ENCODE data around the gene SYT12.

SYT12 gene

DNA sequence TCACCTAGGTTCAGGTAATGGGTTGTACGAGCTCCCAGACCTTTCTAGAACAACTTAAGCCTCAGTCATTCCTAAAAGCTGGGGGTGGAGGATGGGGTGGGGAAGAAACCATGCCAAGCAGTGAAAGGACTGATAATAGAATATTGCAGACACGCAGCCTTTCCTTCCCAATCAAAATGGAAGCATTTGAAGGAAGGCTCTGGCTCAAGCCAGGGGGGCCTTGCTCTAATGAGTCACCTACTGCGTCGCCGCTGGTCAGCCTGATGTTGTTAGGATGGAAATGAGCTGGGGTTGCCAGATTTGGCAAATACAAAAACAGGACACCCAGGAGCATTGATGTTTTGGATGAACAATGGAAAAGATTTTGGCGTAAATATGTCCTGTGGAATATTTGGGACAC, 6.2 kb downstream of the SYT12 start:
- TF ChIP-seq ZNF274 (IDR thresholded peaks at IDR 0.05; ENCODE audit: low read depth, low read length) = no peak

DNA sequence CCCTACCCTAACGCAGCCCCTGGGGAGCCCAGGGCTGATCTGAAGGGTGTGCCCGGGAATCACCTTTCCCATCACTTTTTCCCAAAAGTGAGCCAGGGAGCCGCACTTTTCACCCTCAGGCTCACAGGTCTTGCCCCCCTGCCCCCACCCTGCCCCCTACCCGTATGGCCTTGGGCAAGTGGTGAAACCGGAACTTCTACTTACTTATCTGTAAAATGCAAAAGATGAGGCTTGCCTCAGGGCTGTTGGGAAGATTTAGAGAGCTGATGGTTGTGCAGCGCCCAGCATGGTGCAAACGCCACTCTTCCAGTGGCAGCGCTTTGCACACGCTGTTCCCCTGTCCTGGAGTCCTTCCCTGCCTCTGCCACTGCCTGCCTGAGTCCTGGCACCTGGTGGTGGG, 8.0 kb downstream of the SYT12 start:
- TF ChIP-seq ZNF274 (IDR thresholded peaks at IDR 0.05; ENCODE audit: low read depth, low read length) = no peak
- no peak overlapping the region for H3K4me3 ChIP-seq (ENCODE audit: low read length)

More for the DNA sequence above, 6.2 kb downstream of the SYT12 start:
- no peak overlapping the region for H3K4me3 ChIP-seq (ENCODE audit: low read length)

DNA sequence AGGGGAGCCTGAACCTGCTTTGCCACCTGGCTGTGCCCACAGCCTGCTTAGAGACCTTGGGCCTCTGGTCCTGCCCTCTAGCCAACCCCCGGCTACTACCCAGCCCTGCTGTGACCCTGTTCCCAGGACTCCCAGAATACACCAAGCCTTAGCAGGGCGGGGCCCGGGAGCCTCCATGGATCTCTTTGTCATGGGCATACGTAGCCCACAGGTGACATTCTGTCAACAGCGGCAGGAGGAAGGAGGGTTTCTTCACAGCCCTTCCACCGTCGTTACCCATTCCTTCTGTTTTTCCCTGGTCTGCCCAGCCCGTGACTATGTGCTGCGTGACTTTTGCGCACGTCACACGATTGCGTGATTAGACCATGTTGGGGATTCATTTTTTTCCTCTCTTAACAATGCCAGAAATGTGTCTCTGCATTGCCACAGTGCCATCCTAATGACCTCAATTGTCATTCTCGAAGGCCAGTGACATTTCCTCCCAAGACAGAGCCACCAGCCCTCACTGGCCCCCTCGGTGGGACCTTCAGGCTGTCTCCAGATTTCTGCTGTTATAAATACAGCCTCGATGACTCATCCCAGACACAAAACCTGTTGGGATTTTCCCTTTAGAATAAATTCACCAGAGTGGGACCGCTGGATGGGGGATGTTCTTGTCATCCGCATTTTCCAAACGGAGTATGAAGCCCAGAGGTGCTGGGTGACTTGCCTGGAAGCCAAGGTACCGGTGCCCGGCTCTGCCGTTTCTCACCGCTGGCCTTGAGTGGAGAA, 9.0 kb downstream of the SYT12 start:
- TF ChIP-seq ZNF274 (IDR thresholded peaks at IDR 0.05; ENCODE audit: low read depth, low read length) = no peak
- H3K4me3 ChIP-seq (ENCODE audit: low read length) = no peak overlapping the region

DNA sequence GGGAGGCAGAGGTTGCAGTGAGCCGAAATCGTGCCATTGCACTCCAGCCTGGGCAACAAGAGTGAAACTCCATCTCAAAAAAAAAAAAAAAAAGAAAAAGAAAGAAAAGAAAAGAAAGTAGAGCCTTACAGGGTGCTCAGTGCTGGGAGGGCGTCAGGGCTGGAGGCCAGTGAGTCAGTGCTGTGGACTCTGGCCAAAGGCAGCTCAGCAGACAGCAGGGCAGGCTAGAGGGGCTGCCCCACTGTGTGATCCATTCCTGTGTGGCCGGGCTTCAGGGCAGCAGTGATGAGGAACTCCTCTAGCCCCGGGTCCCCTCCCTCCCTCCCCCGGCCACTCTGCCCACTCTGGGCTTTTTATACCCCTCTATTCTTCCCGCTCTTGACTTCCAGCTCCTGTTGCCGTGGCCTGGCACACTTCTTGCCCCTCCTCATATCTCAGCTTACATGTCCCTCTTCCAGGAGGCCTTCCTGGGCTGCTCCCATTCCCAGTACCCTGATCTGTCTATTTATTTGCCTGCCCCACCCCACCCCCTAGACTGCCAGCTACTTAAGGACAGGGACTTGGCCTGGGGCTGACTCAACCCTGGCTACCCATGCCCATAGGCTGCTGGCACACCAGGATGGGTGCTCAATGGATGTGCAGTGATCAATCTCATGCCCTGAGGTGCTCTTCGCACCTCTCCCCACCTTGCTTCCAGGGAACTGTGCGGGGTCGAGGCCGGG, 10.1 kb downstream of the SYT12 start:
- H3K4me3 ChIP-seq (ENCODE audit: low read length) = no peak overlapping the region
- TF ChIP-seq ZNF274 (IDR thresholded peaks at IDR 0.05; ENCODE audit: low read depth, low read length) = no peak

DNA sequence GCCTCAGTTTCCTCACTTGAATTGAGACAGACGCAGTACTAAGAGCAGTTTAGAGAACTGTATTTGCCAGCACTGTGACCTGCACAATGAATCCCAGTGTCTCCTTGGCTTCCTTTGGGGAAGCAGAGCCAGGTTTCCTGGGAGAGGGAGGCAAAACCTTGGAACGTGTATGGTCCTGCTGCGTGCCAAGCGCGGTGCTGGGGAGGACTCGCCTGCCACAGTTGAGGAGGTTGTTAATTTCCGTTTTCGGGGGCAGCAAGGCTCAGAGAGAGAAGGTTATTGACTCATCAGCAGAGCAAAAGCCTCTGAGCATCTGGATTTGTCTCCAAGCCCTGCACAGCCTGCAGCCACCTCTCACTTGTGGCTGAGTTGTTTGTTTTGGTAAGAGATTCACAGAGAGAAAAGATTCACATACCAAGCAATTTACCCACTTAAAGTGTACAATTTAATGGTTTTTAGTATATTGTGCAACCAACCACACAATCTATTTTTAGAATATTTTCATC, 10.8 kb downstream of the SYT12 start:
- no peak for TF ChIP-seq ZNF274 (IDR thresholded peaks at IDR 0.05; ENCODE audit: low read depth, low read length)
- no peak overlapping the region for H3K4me3 ChIP-seq (ENCODE audit: low read length)

DNA sequence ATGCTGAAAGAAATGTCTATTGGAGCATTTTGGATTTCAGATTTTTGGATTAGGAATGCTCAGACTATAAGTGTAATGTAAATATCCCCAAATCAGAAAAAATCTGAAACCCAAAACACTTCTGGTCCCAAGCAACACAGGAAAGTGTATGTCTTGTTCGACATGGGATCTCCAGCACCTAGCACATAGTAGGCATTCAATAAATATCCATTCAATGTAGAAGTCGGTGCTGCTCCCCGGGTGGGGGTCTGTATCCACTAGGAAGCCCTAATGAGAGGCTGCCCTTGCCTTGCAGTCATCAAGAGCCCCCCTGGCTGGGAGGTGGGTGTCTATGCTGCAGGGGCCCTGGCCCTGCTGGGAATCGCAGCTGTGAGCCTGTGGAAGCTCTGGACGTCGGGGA, 11.4 kb downstream of the SYT12 start:
- H3K4me3 ChIP-seq (ENCODE audit: low read length) = no peak overlapping the region
- no peak for TF ChIP-seq ZNF274 (IDR thresholded peaks at IDR 0.05; ENCODE audit: low read depth, low read length)

DNA sequence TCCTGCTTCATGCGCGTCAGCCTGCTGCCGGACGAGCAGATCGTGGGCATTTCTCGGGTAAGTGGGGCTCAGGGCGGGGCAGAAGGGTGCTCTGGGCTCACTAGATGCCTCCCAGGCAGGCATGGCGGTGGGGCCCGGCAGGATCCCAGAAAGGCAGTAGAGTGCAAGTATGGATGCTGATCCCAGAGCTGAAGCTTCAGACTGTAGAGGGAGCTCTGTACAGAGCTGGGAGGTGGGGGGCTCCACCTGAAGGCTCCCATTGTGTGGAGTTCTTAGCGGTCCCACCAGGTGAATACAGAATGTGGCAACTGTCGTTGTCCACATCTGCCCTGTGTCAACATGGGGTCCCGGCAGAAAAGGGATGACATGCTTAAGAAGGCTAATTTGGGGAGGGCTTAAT, 17.2 kb downstream of the SYT12 start:
- no peak overlapping the region for H3K4me3 ChIP-seq (ENCODE audit: low read length)
- TF ChIP-seq ZNF274 (IDR thresholded peaks at IDR 0.05; ENCODE audit: low read depth, low read length) = no peak

DNA sequence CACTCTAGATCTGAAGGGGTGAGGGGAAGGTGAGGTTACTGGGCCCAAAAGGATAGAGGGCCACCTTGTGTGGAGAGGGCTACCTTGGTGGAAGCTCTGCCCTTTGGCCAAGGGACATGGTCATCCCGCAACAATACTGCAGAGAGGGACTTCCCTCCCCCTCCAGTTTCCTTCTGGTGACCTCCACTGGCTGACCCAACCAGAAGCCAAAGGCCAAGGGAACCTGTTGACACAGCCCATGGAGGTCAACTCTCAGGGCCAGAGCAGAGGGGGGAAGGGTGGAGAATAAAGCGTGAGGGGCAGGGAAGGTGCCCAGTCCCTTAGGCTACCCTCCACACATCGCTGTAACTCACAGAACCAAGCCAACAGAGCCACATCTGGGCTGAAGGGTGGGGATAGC, 18.7 kb downstream of the SYT12 start:
- H3K4me3 ChIP-seq (ENCODE audit: low read length) = no peak overlapping the region
- no peak for TF ChIP-seq ZNF274 (IDR thresholded peaks at IDR 0.05; ENCODE audit: low read depth, low read length)

DNA sequence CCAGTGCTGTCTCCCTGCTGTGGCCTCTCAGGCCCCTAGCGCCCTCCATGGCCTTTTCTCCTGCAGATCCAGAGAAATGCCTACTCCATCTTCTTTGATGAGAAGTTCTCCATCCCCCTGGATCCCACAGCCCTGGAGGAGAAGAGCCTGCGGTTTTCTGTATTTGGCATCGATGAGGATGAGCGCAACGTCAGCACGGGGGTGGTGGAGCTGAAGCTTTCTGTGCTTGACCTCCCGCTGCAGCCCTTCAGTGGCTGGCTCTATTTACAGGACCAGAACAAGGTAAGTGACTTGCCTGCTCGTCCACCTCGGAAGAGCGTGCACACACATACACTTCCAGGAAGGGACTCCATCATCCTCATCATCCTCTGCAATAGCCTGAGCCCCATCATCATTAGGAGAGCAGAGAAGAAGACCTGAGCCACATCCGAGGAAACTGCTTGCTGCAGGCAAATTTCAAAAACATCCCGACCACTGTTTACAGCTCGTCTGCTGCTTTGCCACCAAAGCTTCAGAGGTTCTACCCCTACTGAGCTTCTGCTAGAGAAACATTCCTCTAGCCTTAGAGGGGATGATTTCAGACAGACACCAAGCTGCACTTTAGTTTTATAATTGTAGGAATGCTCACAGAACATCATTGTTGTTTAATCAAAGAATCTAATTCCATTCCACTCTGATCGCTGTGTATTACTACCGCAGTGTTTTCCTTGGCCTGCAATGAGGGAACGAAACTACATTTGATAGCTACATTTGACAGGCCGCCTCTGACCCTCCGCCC, 20.8 kb downstream of the SYT12 start:
- H3K4me3 ChIP-seq (ENCODE audit: low read length) = no peak overlapping the region
- no peak for TF ChIP-seq ZNF274 (IDR thresholded peaks at IDR 0.05; ENCODE audit: low read depth, low read length)

DNA sequence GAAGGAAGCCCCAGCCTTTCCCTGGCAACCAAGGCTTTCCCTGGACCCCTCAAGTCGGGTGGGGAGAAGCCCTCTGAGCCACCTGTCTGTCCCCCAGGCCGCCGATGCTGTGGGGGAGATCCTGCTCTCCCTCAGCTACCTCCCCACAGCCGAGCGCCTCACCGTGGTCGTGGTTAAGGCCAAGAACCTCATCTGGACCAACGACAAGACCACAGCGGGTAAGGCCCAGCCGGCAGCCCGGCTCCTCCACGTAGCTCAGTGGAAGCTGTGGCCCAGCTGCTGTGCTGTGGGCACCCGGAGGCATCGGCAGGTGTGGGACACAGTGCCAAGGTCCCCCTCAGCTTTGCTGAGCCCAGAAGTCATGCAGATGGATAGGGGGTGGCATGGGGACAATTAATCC, 21.6 kb downstream of the SYT12 start:
- H3K4me3 ChIP-seq (ENCODE audit: low read length) = no peak overlapping the region
- TF ChIP-seq ZNF274 (IDR thresholded peaks at IDR 0.05; ENCODE audit: low read depth, low read length) = no peak

DNA sequence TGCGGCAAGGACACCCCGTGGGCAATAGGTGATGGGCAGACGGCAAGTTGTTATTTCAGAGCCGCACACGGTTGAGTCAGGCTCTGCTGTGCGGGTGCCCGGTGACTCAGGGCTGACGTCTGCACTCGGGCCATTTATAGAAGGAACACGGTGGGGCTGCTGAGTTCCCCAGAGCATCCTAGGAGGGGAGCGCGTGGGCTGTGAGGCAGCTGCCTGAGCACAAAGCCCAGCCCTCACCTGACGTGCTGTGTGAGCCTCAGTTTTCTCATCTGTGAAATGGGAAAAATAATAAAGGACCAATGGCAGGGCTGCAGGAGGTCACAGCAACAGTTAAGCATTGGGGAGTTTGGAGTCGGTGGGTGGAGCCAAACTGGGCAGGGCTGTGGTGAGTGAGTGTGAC, 22.4 kb downstream of the SYT12 start:
- no peak overlapping the region for H3K4me3 ChIP-seq (ENCODE audit: low read length)
- no peak for TF ChIP-seq ZNF274 (IDR thresholded peaks at IDR 0.05; ENCODE audit: low read depth, low read length)

DNA sequence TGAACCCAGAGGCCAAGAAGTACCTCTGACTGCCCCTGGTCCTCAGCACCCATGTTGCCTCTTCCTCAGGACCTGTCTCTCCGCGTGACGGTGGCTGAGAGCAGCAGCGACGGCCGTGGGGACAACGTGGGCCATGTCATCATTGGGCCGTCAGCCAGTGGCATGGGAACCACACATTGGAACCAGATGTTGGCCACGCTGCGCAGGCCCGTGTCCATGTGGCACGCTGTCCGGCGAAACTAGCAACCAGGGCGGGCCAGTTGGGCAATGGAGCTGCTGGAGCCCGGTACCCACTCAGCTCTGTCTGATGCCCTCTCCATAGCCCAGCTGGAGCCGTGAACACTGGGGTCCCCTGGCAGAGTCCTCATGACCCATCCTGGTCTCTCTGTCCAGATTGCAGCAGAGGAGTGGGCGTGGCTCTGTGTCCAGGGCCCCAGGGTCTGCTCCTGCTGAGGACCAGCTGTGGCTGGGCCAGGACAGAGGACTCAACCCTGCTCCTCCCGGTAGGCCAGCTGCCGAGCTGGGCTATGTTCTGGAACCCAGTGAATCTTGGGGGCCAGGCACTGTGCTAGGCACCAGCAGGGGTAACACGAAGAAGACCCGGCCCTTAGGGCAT, 25.7 kb downstream of the SYT12 start:
- no peak for TF ChIP-seq ZNF274 (IDR thresholded peaks at IDR 0.05; ENCODE audit: low read depth, low read length)
- no peak overlapping the region for H3K4me3 ChIP-seq (ENCODE audit: low read length)

DNA sequence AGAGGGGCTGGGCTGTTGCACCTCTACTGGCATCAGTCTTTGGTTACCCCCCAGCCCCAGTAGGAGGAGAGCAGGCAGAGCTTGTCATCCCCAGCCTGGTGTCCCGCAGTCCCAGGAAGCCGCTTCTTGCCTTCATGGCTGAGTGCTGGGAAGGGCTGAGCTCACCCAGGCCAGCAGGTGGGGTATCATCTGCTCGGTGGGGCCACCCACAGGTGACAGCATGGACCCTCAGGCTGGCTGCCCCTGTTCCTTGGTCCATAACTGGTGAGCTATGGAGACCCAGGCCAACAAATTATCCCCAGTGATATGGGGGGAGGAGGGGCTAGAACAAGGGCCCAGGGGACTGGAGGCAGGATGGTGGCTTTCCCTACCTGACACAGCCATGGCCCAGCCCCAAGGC, 27.2 kb downstream of the SYT12 start:
- no peak overlapping the region for H3K4me3 ChIP-seq (ENCODE audit: low read length)
- no peak for TF ChIP-seq ZNF274 (IDR thresholded peaks at IDR 0.05; ENCODE audit: low read depth, low read length)
